Chondrocyte (in vitro differentiated cells): ENCODE results near the gene CFTR. TPM values are rescaled to one million over a fixed set of nuclear protein-coding genes. Genes with fewer than 3 reads are reported as not detected.

Experiments used
- DNase-seq: peaks from one replicate; pipeline ENCODE4 v3.0.0; 2021; ENCODE audit warnings: mixed read lengths, low spot score
- H3K27ac Mint-ChIP-seq: one replicate; pipeline ENCODE4 v1.8.0; 2021; ENCODE audit warnings: mild to moderate bottlenecking, moderate library complexity, mixed read lengths; ENCODE audit not compliant: unreplicated experiment
- H3K27me3 Mint-ChIP-seq: 2 replicates; pipeline ENCODE4 v1.8.0; 2021; ENCODE audit warnings: low read depth, mixed read lengths
- H3K36me3 Mint-ChIP-seq: 2 replicates; pipeline ENCODE4 v1.8.0; 2021; ENCODE audit warnings: low read depth, mixed read lengths
- H3K4me1 Mint-ChIP-seq: 2 replicates; pipeline ENCODE4 v1.8.0; 2021; ENCODE audit warnings: low read depth, mild to moderate bottlenecking, mixed read lengths
- H3K4me3 Mint-ChIP-seq: one replicate; pipeline ENCODE4 v1.8.0; 2021; ENCODE audit warnings: mild to moderate bottlenecking, moderate library complexity, mixed read lengths; ENCODE audit not compliant: unreplicated experiment
- H3K9me3 Mint-ChIP-seq: 2 replicates; pipeline ENCODE4 v1.8.0; 2021; ENCODE audit warnings: low read depth, mixed read lengths
- CTCF ChIP-seq: fragments of 200-600 bp; sonication (generic); IDR thresholded peaks from 2 replicates; pipeline ENCODE4 v1.5.0; 2021; ENCODE audit warnings: antibody characterized with exemption, mild to moderate bottlenecking, moderate library complexity
- total RNA-seq: library from RNA; stranded (reverse); gene quantifications from 3 replicates; pipeline ENCODE4 v1.2.1, GENCODE V29; 2021

The CFTR gene
- total RNA-seq, 1 donor from 2014 or later: not detected

DNA sequence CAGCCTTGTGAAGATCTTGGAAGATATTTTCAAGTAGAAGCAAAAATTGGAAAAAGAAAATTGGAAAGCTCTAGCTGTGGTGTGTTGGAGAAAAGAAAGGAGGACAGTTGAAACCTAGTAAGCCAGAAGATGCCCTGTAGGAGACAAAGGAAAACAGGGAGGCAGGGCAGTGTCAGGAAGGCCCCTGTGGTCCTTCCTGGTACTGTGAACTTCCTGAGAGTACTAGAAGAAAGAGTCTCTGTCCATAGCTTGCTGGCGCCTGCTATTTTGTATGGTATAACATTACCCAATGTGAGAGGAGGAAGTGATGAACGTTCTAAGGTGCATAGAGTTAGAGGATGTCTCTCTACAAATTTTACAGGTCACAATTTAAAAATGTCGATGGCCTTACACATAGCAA, 210.3 kb downstream of the CFTR start:
- Mint-ChIP-seq H3K36me3 (no peaks in the 10 kb centered on the region), H3K9me3 (no peaks in the 10 kb centered on the region), H3K4me1 (no peaks in the 10 kb centered on the region), H3K27me3 (peaks cover 5% of the 10 kb centered on the region), H3K27ac (no peak overlapping the region), H3K4me3 (no peak overlapping the region)
- no peak for TF ChIP-seq CTCF
- DNase-seq: no peak

DNA sequence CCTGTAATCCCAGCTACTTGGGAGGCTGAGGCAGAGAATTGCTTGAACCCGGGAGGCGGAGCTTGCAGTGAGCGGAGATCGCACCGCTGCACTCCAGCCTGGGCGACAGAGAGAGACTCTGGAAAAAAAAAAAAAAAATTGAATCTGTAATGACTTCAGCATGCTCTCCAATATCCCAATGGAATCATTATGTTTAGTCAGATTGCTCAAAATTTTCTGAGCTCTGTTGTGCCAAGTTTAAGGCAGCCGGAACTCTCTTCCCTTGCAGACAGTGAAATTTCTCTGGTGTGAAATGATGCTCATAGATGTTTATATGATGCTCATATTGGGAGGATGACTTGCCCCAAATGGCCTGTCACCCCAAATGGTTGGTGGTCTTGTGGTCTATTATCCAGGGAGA, 212.5 kb downstream of the CFTR start:
- Mint-ChIP-seq H3K4me3 (no peak overlapping the region), H3K4me1 (no peaks in the 10 kb centered on the region), H3K36me3 (no peaks in the 10 kb centered on the region), H3K27ac (no peak overlapping the region), H3K27me3 (peaks cover 5% of the 10 kb centered on the region), H3K9me3 (no peaks in the 10 kb centered on the region)
- no peak for TF ChIP-seq CTCF
- DNase-seq: no peak

- Mint-ChIP-seq H3K36me3 (no peaks in the 10 kb centered on the region), H3K27ac (no peak overlapping the region), H3K9me3 (no peaks in the 10 kb centered on the region), H3K4me3 (no peak overlapping the region), H3K4me1 (no peaks in the 10 kb centered on the region), H3K27me3 (peaks cover 2% of the 10 kb centered on the region)
- no peak for TF ChIP-seq CTCF
- no peak for DNase-seq
Observed at GRCh38 chr7:117698018-117698417, 218.2 kb downstream of the CFTR start.

- Mint-ChIP-seq H3K27ac (no peak overlapping the region), H3K36me3 (no peaks in the 10 kb centered on the region), H3K27me3 (peaks cover 6% of the 10 kb centered on the region), H3K9me3 (no peaks in the 10 kb centered on the region), H3K4me3 (no peak overlapping the region), H3K4me1 (no peaks in the 10 kb centered on the region)
- no peak for TF ChIP-seq CTCF
- no peak for DNase-seq
Observed at GRCh38 chr7:117704063-117704462, 224.2 kb downstream of the CFTR start.

DNA sequence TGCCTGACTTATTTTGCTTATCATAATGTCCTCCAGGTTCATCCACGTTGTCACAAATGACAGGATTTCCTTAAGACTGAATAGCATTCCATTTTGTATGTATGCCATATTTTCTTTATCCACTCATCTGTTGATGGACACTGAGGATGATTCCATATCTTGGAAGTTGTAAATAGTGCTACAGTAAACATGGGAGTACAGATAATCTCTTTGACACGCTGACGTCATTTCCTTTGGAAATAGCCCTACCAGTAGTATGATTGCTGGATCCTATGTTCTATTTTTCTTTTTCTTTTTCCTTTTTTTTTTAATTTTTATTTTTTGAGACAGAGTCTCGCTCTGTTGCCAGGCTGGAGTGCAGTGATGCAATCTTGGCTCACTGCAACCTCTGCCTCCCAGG, 225.8 kb downstream of the CFTR start:
- no peak overlapping the region for H3K27ac Mint-ChIP-seq
- peaks cover 6% of the 10 kb centered on the region for H3K27me3 Mint-ChIP-seq
- no peaks in the 10 kb centered on the region for H3K4me1 Mint-ChIP-seq
- no peak for TF ChIP-seq CTCF
- H3K9me3 Mint-ChIP-seq: no peaks in the 10 kb centered on the region
- H3K4me3 Mint-ChIP-seq: no peak overlapping the region
- no peak for DNase-seq
- no peaks in the 10 kb centered on the region for H3K36me3 Mint-ChIP-seq
